Urothelium cell line (cell line): Measurements from ENCODE around the gene BICD2.
"Not testable (repeated sequence)": the region's sequence is repeated elsewhere in the genome, so short reads cannot be mapped to it uniquely, and the experiment has no call there.

Experiments
- DNase-seq: peaks from one replicate; pipeline ENCODE4 v3.0.0; 2011; ENCODE audit warnings: low spot score, mixed read lengths
- FAIRE-seq: peaks from 2 replicates; lab custom pipeline; 2011; peaks lifted over from hg19 to GRCh38; lab: Jason Lieb, UNC

Gene BICD2

DNA sequence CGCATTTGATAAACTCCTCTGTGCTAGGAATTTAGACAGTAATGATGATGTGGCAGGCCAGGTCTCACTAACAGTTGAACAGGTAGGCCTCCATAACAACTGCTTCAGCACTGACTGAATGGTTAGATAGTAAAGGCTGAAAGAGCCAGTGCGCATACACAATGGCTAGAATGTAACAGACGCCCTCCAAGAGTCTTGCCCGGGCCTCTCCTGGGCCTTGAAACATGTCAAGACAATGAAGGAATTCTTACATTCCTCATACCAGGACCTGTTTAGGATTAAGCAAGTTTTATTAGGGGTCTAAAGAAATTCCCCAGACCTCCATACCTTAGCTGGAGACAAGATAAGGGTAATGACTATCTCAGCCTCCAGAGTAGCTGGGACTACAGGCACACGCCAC, 6.7 kb upstream of the BICD2 start:
- DNase-seq (no peak), FAIRE-seq (no peak)

DNA sequence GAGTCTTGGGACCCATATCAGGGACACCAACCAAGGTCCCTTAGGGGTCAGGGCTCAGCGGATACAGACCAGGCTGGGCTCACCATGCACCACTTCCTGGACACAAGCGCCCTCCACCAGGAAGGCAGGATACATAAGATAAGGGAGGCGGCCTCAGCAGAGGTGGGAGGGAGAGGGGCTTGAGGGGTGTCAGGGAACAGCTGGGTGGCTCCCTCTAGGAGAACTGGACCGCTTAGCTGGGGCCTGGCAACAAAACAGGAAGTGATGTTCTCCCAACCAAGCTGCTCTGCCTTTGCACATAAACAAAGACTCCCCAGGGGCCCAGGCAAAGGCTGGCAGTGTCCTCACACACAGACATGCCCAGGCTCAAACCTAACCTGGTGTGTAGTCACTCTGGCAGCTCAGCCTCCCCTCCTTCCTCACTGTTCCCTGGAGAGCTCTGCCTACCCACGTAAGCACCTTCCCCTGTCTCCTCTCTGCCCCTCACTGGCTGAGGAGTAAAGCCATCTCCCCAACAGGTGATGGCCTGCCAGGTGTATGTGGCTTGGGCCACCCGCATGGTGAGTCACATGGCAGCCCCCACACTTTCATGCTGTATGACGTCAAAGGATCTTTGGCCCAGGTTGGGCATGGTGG, 5.8 kb upstream of the BICD2 start:
- DNase-seq (no peak), FAIRE-seq (no peak)

DNA sequence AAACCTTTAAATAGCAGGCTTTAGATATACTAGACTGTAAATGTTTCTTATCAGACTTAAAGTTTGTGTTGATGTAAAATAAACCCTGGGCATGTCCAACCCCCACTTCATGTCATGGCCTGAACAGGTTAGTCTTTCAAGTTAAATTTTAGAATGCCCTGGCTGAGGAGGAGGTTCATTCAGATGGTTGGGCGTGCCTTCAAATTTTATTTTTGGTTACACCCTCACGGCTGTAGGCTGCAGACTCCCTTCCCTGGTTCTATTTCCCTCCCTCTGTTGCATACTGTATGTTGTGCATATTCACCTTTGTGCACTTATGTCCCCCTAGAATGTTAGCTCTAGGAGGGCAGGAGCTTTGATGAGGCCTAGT, 5.3 kb upstream of the BICD2 start:
- DNase-seq (no peak), FAIRE-seq (no peak)

DNA sequence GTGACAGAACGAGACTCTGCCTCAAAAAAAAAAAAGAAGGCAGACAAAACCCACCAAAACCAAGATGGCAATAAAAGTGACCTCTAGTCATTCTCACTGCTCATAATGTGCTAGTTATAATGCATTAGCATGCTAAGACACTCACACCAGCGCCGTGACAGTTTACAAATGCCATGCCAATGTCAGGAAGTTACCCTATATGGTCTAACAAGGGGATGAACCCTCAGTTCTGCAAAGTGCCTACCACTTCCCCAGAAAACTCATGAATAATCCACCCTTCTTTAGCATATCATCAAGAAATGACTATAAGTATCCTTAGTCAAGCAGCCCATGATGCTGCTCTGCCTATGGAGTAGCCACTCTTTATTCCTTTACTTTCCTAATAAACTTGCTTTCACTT, 4.7 kb upstream of the BICD2 start:
- DNase-seq (no peak), FAIRE-seq (no peak)

DNA sequence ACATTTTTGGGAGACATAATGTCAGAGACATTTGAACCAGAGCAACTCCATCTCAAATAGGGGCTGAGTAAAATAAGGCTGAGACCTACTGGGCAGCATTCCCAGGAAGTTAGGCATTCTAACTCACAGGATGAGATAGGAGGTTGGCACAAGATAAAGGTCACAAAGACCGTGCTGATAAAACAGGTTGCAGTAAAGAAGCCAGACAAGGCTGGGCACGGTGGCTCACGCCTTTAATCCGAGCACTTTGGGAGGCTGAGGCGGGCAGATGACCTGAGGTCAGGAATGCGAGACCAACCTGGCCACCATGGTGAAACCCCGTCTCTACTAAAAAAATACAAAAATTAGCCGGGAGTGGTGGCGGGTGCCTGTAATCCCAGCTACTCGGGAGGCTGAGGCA, 4.2 kb upstream of the BICD2 start:
- not testable (repeated sequence) for DNase-seq, FAIRE-seq

DNA sequence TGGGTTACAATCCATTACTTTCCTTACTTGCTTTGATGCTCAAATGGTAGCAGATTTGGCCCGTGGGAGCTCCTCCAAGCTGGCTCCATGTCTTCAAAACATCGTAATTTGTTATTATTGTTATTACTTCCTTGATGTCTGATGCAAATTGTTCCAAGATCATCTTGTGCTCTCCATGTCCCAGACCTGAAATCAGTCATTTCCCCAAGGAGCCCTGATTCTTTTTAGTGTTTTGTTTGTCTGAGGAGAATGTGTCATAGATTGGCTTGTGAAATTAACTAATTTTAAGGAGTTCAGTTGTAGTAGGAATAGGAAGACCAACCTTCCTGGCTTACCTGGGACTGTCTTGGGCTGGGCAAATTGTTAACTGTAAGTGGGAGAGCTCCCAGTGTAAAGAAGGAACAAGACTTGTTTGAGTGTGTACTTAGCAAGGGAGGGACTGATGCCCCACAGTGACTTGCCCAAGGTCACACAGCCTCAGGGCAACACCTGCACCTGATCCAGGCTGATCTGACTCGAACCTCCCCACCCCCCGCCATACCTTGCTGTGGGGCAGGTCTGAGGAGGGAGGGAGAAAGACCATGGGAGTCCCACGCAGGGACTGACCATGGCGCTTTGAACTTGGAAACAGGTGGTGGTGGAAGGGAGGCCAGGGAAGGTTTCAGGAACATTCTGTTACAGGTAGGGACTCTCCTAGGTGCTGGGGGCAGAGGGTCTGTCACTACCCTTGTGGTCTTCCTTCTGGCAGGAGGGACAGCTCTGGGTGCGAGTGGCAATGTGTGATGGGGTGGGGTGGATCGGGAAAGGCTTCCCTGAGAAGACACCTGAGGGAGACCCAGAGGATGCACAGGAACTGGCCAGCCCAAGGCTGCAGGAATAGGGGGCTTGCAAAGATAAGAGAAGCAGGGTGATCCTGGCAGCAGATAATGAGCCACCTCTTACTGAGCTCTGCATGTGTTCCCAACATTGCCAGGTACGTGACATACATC, 2.7 kb upstream of the BICD2 start:
- no peak for FAIRE-seq
- DNase-seq: no peak

DNA sequence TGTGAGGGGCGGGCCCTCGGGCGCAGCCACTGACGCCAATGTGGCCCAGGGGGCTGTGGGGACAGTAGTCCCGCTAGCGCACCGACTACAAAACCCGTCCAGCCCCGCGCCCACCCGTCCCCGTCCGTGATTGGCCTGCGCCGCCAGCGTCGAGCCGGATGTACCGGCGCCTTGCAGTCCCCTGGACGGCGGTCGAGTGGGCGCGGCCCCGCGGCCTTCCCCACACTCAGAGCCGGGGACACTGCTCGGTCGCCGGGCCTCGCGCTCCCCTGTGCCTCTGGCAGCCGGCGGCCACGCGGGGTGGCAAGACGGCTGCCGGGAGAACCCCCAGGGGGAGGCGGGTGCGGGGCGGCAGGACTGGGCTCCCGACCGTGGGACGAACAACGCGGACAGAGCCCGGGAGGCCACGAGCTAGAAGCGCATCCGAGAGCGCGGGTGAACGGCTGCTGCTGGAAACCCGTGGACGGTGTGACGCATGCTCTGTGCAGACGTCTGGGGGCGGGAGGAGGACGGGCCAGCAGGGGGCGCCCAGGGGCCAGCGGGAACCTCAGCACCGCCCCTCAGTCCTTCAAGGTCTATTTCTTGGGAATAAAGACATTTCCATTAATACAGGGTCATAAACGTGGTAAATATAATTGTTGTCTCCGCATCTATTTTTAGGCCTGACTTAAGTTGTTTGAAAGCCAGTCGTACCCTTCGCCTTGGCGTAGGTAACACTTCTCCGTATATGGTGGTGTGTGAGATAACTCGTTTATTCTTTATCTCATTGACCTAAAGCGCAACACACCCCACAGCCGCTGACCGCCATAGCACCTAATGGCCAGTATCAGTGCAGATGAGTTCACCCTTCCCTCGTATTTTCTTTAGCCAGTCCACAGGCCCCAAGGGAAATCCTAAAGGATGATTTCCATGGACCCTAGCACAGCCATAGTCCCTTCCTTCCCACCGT, 629 bp upstream of the BICD2 start:
- FAIRE-seq (peak; percentile 81), DNase-seq (peak; percentile 99)

DNA sequence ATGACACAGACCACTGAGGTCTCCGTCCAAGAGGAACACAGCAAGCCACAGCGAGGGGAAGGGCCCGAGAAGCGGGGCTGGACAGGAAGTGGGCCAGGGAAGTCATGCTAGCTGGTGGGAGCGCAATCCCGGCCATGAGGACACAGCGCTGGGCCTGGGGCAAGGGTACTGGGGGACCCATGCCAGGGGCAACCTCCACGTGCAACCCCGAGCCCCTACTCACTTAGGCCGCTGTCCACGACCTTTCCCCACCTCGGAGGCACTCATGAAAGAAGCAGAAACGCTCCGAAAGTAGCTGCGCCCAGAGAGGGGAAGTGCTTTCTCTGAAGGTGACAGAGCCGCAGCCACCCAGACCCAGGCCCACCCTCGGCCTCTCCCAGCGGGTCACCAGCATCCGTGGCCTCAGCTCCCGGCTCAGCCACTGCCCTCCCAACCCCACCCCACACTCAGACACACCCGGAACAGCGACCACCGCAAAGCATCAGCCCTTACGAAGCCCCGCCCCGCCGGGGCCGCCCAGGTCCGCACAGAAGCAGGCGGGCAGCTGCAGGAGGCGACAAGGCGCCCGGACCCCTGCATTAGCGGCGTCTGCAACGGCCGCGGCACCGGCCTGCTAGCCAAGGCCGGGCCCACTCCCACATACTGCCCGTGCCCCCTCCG, 782 bp downstream of the BICD2 start:
- DNase-seq (peak; percentile 26), FAIRE-seq (no peak)

DNA sequence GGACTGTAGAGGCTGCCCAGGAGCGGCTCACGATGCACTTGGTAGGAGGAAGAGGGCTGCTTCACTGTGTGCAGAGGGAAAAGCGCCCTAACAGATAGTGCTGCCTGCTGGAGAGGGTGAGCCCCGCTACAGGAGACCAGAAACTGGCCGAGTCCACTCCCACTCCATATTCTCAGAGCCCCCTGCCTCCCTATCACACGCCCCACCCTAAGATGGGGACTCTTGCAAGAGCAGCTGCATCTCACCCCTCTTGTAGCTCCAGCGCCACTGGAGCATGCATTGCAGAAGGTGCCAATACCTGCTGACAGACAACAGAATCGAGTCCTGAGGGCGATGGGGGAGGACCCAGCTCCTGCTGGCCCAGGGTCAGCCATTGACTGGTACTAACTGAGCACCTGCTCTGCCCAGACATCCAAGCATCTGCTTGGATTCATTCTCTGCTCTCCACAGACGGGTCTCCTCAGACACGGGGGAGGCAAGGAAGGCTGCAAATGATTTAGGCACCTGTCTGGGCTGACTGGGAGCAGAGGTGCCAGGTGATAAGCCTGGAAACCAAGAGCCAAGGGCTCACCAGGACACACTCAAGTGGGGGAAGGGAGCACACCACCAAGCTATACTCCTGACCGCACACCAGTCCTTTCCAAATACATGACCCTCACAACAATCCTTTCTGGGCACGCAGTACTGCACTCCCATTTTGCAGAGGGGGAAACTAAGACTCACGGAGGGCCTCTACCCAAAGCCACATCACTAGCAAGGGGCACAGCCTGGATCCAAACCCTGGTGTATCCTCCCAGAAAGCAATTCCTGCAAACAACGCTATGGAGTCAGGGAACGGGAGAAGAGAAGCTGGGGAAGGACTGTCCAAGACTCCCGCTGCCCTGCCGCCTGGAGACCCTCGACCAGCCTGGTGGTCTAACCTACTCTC, 1.6 kb downstream of the BICD2 start:
- FAIRE-seq: no peak
- DNase-seq: no peak

DNA sequence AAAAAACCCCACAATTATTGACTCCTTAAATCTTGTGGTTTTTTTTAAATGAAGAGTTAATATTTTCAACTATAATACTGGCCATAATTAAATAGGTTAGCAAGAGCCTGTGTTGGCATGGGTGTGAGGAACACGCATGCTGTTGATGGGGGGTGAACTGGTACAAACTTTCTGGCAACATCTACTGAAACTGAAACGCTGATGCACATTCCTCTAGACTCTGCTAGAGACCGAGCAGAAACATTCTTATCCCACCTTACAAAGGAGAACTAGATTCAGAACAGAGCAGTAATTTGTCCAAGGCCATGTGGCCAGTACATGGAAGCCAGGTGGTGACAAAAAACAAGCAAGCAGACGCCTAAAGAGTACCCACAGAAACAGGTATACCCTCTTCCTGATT, 2.4 kb downstream of the BICD2 start:
- no peak for FAIRE-seq

DNA sequence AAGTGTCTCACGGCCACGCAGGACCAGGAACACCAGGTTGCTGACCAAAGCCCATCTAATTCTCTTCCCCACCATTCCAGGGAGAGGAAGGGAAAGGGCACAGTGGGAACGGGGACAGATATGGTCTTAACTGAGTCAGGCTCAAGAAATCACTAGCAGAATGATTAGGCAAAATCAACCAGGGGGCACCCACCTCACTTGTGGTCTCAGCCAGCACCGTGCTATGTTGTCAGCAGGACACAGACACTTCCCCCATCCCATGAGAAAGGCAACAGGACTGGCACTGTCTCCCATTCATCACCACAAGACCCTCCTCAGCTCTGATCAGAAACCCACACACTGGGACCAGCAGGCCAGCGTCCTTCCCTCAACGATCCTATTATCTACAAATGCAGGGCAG, 2.9 kb downstream of the BICD2 start:
- DNase-seq: no peak
- FAIRE-seq: no peak

More for the DNA sequence above, 2.4 kb downstream of the BICD2 start:
- no peak for DNase-seq

DNA sequence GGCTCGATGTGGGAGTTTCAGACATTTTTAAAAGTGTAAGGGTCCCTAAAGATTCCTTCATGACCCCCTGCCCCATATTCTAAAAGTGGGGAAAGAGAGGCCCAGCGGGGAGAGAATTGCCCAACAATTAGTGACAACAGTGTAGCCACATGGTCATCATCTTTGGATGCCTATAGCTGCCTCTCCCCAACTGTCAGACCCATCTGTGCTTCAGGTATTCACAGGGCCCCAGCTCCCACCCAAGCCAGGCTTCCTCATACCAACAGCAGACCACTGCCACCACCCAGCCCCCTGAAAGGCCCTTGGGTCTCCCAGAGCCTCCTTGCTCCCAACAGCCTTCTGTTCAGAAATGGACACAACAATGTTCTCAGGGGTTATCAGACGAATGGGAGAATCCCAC, 4.1 kb downstream of the BICD2 start:
- FAIRE-seq (no peak), DNase-seq (no peak)

DNA sequence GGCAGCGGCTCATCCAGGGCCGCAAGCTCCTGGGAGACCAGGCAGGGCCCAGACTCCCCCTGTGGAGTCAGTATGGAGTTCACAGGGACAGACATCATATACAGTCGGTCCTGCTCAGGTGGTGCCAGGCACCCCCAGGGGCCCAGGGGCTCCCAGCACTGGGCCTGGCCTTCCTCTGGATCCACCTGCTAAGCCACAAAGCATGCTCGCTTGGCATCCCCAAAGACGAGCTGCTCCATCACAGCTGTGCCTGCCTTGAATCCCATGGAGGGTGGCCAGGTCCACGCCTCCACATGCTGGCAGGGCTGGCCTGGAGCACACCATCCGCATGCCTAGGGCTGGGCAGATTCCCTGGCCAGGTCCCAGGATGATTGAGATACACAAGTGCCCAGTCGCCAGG, 4.6 kb downstream of the BICD2 start:
- FAIRE-seq (no peak), DNase-seq (no peak)

DNA sequence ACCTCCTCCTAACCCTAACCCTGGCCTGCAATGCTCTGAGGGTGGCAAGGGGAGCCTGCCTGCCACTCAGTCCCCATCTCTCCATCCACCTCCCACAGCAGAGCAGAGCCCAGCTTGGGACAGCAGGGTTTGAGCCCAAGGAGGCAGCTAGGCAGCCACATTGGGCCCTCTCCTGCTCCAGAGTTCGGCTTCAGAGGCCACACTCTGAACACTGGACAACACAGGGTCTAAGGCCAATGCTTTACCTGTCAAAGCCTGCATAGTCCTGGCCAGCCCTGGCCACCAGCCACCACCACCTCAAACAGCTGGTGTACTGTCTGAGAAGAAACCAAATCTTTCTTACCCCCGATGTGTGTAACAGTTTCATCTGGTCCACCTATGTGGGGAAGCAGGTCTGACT, 5.2 kb downstream of the BICD2 start:
- DNase-seq (no peak), FAIRE-seq (no peak)

DNA sequence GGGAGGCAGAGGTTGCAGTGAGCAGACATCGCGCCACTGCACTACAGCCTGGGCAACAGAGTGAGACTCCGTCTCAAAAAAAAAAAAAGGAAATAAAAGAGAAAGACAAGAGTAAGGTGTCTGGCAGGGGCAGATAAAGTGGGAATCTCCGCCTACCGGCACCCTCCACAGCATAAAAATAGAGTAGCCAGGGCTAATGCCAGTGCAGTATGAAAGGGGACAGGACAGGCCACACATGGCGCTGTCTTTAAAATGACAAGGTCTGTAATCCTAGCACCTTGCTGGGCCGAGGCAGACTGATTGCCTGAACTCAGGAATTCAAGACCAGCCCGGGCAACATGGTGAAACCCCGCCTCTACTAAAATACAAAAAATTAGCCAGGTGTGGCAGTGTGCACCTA, 7.8 kb downstream of the BICD2 start:
- DNase-seq (no peak), FAIRE-seq (no peak)

DNA sequence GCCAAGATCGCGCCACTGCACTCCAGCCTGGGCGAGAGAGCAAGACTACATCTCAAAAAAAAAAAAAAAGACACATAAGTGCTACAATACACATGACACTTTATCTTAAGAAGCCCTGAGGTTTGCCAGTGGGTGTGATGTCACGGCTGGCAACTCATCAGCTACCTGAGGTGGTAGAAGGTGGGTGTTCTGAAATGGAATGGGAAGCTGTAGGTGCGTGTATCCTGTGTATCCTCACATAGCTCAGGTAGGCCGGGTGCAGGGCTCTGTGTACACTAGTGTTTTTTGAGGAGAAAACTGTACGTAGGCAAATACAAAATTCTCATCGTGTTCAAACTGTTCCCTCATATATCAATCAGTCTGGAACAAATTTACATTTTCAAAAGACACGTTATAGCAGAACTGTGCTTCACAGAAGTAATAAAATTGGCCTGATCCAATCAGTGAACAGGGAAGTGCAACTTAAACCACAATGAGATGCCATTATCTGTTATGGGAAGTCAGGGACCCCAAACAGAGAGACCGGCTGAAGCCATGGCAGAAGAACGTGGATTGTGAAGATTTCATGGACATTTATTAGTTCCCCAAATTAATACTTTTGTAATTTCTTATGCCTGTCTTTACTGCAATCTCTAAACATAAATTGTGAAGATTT, 10.4 kb downstream of the BICD2 start:
- FAIRE-seq: no peak

DNA sequence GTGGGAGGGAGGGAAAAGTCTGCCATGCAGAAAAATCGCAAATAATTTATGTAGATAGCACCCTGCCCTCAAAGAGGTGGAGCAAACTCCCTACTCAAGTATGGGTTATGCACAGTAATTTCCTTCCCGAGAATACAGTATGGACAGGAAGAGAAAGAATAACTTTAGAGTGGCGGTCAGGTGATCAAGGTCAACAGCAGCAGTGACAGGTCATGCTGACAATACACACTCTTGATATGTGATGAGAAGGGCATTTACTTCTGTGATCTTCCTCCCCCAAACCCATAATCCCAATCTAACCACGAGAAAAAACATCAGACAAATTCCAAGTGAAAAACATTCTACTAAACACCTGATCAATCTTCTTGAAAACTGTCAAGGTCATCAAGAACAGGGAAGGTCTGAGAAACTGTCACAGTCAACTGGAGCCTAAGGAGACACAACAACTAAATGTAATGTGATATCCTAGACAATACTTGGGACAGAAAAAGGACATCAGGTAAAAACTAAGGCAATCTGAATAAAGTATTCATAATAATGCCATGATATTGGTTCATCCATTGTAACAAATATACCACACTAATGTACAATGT, 11.7 kb downstream of the BICD2 start:
- no peak for DNase-seq
- no peak for FAIRE-seq

More for the DNA sequence above, 10.4 kb downstream of the BICD2 start:
- DNase-seq: no peak

DNA sequence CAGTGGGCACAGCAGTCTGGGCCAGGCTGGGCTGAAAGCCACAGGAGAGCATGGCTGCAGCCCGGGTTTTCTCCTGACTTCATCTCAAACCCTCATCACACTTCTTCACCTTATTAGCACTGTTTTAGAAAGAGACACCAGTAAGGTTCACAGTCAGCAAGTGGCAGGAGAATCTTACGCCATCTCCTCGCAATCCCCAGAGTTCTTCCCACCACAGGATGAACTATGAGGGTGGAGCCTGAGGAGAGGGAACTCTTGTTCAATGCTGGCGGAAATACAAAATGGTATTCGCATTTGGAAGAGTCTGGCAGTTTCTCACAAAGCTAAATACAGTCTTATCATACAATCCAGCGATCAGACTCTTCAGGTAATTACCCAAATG, 14.7 kb downstream of the BICD2 start:
- no peak for FAIRE-seq

More for the DNA sequence above, 14.7 kb downstream of the BICD2 start:
- DNase-seq: no peak
